ENCODE results near the gene RRP15.

The RRP15 gene

DNA sequence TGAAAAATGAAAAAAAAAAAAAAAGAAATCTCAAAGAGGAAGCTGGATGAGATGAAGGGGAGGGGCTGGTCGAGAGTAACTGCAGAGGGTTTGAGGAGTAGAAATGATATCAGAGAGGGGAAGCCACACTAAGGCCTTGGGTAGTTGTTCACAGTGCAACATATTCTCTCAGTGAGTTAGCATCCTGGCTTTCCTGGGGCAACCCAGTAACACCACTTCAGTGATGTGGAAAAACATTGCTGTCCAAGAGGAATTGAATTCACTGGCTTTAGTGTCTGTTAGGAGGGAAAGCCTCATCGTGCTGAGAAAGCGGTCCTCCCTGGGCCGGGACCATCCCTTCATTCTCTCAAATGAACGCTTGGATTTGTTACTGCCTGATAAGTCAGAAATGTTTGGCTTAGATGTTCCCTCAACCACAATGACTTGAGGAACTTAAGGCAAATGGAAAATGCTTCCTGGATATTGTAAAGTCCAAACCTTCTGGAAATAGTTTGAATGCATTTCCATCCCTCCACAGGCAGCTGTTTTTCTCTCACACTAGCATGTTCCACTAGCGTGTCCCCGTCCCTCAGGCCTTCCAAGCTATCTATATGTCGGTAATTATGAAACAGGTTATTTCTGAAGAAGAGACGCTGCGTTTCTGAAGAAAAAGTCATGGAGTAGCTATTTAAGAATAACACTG lies 72.3 kb downstream of the RRP15 start:
- no peak for FAIRE-seq
- no peak for DNase-seq (ENCODE audit: insufficient read length, low spot score)

DNA sequence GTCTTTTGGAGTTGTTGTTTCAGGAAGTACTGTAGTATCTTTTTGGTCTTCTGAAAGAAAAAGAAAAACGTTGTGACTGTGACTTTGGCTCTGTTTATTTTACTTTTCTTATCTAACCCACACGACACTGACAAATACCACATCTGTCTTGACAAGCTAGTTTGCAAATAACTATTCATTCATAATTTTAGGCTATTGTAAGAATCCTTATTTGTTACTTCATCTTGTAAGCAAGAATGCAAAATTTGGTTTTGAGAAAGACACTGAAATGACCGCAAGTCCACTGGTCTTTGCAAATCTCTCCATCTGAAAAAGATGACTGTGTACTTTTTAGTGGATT lies 72.8 kb downstream of the RRP15 start:
- FAIRE-seq = no peak

DNA sequence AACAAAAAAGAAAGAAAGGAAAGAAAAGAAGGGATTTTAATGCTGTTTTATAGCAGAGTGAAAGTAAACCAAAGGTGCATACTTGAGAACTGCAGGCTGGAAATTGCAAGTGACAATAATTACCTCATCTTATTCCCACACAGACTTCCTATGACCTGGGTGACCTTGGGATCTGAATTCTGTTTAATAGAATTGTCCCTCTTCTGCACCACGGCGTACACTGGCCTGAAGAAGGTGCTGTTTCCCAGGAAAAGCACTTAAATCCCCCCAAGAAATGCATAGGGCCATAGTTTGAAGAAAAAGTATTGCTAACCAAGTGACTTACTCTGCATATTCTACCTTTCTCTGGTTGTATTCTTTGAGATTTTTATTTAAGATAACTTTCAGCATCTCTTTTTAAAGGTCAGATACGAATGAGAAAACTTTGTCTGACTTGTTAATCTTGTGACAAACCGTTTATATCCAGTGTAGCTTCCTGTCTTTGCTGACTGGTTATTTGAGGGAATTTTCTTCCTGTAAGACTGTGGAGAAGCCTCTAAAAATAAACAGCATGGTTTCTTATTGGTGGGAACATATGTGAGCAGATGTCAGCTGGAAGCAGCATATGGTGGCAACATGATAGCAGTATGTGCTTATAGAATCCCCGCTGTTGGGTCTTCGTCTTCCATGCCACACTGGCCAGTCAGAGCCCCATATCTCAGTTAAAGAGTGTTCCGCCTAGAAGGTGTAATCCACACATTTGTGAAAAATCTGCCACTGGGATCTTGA lies 76.4 kb downstream of the RRP15 start:
- DNase-seq (ENCODE audit: insufficient read length, low spot score) (no peak), FAIRE-seq (no peak)

More for the DNA sequence above, 72.8 kb downstream of the RRP15 start:
- DNase-seq (ENCODE audit: insufficient read length, low spot score) = no peak

DNA sequence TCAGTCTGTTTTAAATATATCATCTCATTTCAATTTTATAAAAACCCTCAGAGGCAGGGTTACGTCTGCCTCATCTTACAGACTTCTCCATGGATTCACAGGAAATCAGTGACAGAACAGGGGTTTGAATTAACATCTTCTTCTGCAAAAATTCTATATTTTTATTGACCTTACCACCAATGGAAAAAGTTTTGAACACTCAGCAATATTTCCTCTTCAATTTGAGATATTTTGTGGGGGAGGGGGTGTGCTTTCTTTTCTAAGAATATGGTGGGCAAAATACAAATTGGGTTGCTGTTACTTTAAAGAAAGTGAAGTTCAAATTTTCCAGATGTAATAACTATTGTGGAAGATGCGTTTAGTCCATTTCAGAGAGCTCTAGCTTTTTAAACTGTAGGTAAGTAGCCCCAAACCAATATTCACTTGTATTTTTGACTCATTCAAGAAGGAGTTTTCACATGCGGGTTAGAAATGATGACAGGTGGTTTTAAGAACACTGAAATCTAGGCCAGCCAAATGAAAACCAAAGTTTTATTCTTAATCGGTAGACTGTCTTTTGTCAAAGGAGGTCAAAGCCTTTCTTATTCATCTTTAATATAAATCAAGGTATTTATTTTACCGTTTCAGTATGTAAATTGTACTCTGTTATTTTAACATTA lies 77.5 kb downstream of the RRP15 start:
- no peak for FAIRE-seq
- no peak for DNase-seq (ENCODE audit: insufficient read length, low spot score)

DNA sequence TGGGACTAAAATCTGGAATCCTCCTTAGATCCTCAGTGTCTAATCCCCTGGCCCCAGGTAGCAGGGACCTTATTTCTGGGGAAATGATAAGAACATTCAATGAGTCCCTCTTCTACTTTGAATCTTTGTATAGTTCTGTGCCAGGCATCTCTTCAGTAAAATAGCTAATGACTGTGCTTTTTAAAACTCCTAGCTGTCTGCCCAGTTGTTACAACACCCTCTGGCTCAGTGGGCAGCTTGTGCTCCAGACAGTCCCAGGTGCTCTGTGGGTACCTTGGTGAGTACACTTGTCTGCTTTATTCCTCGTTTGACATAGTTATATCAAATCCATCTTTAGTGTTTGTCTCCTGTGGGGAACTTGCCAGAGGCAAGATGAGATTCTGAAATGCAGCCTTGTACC lies 78.0 kb downstream of the RRP15 start:
- FAIRE-seq (no peak), DNase-seq (ENCODE audit: insufficient read length, low spot score) (no peak)

DNA sequence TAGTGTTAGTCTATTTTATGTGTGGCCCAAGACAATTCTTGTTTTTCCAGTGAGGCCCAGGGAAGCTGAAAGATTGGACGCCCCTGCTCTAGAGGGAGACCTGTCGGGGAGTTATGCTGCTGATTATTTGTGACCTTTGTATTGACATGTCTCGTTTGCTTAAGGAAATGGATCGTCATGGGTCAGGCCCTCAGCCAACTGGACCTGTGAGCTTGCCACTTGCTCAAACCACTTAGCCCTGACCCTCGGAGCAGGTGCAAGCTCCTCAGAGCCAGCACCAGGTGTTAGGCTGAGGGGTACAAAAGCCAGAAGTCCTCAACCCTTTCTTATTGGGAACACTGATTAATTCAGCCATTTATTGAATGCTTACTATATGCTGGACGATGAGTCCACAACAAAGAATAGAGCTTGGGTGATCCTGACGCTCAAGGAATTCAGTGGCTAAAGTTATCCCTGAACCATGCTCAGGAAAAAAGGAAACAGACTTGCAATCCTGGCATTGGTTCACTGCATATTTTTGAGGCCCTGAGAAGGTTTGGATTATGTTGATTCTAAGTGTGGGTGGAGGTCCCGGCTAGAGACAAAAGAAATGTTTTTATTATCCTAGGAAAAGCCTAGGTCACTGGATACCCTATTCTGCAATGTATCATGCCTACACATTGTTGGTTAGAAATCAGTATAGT lies 79.1 kb downstream of the RRP15 start:
- DNase-seq (ENCODE audit: insufficient read length, low spot score) = no peak
- no peak for FAIRE-seq

DNA sequence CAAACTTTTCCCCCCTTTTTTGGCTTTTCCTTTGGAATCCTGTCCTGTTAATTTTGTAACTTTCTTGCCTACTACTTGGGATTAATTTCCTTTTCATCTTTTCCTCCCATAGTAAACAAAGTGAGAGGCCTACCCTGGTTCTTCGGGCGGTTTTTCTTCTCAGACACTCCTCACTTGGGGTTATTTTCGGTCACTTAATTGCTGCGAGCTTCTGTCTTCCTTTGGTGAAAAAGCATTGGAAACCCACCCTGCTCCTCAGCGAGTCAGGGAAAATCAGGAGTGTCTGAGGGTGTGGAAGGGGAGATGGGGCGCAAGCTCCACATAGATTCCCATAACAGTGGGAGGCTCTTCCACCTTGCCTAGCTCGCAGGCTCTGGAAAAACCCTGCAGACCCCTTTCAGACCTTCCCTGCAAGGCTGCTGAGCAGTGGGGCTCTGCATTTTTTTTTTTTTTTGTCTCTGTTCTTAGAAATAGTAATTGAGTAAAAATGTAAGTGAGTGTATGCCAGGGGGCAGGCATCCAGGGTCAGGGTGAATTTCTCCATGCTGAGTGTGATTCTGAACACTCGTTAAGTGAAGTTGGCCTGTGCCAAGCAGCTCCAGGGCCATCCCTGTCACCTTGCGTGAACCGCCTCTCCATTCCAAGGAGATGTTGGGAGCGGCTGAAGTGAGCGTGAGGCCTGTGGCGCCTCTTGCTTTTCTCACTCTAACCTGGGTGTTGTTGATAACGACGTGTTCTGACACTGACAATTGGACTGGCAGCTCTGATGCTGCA lies 80.3 kb downstream of the RRP15 start:
- no peak for DNase-seq (ENCODE audit: insufficient read length, low spot score)
- no peak for FAIRE-seq

DNA sequence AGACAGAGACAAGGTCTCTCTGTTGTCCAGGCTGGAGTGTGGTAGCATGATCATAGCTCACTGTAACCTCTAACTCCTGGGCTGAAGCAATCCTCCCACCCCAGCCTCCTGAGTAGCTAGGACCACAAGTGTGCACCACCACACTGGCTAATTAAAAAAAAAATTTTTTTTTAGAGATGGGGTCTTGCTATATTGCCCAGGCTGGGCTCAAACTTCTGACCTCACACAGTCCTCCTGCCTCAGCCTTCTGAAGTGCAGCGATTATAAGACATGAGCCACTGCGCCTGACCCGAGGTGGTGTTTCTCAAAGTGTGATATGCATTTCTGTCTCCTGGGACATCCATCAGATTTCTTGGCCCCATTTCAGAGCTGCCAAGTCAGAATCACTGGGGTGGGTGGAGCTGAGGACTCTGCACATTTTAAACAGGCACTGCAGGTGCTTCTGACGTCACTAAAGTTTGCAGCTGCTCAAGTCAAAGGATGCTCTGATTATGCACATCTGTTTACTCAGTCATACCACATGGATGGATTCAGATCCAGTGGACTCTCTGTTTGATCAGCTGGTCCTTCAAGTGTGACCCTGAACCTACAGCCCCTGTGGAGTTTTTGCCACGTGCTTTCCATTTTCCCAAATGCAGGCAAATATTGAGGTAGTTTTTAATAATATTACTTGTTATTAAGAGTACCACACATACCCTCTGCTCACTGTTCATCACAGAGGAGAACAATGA lies 81.4 kb downstream of the RRP15 start:
- DNase-seq (ENCODE audit: insufficient read length, low spot score) = no peak

DNA sequence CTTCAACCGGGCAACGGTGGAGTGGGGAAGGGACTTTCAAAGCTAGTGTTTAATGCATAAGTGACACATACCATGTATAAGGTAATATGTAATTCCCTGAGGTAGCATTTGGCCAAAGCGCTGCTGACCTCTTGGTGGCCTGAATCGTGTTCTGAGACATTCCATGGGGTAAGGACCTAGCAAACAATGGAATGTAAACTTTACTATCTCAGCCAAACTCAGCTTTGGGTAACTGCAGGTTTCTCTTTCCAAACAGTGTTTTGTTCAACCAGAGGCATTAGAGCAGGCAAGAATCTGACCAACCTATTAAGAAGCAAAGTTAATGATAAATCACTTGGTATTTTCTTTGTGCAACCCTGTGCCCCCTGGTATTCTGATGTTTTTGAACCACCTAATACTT lies 82.0 kb downstream of the RRP15 start:
- FAIRE-seq = no peak
- DNase-seq (ENCODE audit: insufficient read length, low spot score) = no peak

More for the DNA sequence above, 81.4 kb downstream of the RRP15 start:
- FAIRE-seq = no peak

DNA sequence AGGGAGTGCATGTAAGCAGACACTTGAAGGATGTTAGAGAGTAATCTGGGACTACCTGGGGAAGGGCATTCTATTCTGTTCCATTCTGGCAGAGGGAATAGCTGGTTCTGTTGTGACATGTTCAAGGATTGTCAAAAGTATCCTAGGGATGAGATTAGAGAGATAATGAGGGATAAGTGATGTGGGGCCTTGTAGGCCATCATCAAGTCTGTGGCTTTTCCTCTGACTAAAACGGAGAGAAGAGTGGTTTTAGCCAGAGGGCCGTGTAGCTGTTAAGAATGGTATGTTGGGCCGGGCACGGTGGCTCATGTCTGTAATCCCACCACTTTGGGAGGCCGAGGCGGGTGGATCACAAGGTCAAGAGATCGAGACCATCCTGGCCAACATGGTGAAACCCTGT lies 83.6 kb downstream of the RRP15 start:
- FAIRE-seq = no peak

DNA sequence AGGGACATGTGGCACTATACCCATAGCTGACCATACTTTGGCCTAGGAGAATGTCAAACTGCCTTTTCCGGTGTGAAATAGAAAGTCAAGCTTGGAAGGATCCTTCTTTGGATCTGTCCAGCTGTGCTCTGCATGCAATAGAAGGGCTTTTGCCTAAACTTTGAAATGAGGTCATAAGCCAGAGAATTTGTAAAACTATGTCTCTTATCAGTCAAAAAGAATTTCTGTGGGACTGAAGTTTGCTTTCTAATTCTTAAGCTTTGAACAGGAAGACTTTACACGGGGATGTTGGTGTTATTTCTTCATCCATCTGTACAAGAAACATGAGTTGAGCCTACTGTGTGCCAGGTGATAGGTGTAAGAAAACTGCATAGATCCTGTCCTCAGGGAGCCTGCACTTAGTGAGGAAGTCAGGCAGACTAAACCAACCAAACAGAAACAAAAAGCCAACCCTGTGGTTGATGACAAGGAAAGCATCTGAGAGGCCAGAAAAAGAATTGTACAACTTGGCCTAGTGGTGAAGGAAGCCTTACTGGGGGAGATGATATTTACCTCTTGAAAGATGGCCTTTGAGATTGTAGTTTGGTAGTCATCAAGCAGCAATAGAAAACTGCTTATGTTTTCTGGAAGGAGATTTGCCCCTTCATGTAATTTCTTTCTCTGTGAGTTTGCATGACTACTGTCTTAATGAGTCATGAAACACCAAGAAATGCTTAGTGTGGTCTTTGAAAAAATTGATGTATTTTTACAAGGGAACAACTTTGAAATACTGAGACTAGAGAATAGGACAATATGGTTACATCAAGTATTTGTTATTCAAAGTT lies 84.8 kb downstream of the RRP15 start:
- FAIRE-seq (no peak), DNase-seq (ENCODE audit: insufficient read length, low spot score) (no peak)

More for the DNA sequence above, 83.6 kb downstream of the RRP15 start:
- no peak for DNase-seq (ENCODE audit: insufficient read length, low spot score)

DNA sequence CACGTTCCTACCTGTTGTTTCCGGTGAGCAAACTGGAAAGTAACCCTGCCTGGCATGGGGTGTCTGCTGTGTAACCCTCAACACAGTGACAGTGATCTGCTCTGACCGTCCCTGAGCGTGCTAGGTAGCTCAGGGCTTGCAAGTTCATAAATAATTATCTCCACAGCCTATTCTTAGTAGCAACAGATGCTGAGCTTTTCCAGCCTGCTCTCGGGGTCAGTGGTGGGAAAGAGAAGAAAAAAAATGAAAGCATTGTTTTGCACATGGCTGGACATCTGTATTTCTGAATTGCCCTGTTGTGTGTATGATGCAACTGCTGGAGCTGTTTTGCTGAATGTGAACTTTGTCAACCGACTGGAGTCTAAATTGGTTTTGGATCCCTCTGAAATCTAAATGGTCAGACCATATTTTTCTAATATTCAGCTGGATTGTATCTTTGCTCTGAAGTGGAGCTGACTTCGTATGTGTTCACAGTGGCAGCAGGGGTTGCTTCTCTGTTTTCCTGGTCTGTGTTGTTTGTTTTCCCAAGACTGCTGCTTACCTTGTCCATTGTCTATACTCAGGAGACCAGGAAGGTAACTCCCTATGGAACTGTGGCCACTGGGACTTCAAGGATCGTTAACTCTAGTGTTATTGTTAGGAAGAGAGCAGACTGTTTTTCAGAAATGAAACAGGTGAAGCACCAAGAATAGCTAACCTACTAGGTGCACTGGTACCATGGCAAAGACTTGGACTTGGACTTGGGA lies 87.0 kb downstream of the RRP15 start:
- FAIRE-seq (no peak), DNase-seq (ENCODE audit: insufficient read length, low spot score) (no peak)

DNA sequence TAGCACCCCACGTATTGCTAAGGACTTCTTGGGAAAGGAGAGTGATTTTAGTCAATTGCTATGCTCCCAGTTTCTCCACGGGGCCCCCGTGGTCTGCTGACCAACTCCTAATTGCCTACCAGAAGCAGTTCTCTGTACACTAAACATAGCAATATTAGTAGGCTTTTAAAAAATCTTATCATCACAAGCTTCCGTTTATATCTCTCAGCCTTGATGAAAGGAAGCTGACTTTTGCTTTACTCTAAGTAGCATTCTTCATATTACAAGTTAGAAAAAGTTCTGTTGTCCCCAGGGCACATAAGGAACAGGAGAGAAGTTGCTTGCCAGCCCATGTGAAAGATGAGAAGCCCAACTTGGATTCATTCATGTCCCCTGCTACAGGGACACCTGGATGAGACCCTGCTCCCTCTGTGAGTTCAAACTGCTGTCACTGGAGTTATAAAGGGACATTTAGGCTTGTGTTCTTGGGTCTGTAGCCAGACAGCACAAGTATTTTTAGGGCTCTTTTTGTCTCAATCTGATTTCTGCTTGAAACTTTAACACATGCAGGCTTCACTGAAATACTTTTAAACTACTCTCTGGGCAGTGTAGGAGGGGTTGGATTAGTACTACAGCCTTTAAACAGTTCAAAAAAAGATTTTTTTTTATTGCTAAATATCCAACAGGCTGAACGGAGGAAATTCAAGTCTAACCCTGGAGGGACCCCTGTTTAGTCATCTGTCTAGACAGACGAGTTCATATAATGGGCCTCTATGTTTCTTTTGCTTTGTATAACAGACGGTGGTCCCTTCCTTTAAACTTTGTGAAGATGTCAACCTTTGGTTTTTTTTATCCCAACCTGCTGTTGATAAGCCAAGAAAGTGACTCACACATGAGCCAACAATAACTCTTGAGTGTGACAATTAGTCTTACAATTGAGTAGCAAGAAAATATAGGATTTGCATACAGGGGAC lies 89.6 kb downstream of the RRP15 start:
- FAIRE-seq (no peak), DNase-seq (ENCODE audit: insufficient read length, low spot score) (no peak)

DNA sequence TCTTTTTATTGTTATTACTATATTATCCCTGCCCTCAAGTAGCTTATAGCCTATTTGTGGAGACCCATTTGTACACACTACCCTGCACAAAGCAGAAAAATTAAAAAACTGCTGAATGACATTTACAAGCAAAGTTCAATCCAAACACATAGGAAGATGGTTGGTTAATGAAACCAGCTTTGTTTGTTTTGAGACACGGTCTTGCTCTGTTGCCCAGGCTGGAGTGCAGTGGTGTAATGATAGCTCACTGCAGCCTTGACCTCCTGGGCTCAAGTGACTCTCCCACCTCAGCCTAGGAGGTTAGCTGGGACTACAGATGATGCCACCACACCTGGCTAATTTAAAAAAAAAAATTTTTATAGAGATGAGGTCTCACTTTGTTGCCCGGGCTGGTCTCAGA lies 91.6 kb downstream of the RRP15 start:
- FAIRE-seq (no peak), DNase-seq (ENCODE audit: insufficient read length, low spot score) (no peak)

DNA sequence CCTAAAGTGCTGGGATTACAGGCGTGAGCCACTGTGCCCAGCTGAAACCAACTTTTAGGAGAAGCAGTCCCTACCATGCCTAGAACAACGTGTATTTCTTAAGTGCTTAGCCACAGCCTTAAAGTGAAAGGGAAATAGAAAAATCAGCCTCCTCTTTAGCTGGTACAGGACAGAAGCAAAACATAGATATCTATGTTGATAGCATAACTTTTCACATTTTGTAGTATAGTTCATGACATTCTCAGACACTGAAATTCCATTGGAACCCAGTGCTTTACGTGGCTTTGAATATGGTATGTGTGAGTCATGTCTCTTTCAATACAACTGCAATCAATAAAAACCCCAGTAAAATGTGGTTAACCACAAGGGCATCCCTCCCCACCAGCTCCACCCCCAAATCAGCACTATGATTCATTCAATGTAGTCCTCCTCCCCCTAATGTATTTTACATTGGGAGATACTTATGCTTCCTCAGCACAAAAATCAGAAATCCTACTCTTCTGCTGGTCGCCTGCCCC lies 92.1 kb downstream of the RRP15 start:
- DNase-seq (ENCODE audit: insufficient read length, low spot score) (no peak), FAIRE-seq (no peak)

DNA sequence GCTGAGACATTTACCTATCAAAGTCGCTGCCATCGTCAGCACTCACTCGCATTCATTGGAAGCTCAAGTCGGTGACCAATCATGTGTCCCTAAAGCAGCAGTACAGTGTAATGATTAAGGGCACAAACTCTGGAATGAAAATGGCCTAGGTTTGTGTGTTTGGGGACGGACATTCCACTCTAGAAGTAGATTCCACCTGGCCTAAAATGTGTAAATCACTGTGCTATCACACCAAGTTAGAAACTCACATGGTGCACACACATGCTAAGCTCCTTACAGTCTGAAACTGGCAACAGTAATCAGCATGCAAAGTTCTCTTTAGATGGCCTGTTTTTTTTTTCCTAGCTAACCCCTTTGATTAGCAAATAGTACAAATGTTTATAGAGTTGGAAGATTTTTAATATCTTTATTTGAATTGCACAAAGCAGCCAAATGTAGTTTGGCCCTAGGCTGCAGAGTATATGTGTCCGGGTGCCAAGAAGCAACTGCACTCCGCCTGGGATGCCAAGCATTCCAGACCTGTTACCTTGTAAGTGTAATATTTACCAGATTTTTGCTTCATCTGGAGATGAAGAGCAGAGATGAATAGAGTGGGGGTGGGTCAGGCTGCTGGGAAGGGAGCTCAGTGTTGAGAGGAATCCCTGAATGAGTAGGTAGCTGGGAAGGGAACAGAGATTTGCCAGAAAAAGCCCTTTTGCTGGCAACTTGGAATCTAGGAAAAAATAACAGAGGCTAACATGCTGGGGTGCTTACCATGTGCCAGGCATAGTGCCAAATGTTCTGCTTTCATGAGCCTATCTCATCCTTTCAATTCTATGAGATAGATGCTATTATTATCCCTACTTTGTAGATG lies 95.3 kb downstream of the RRP15 start:
- FAIRE-seq (no peak), DNase-seq (ENCODE audit: insufficient read length, low spot score) (no peak)
